H9 (cell line): ENCODE results near the gene HS6ST3. TPM values are rescaled to one million over a fixed set of nuclear protein-coding genes. Genes with fewer than 3 reads are reported as not detected.
A peak's percentile ranks its signal among the peaks of the same experiment; 100 is the strongest.
"Not testable (repeated sequence)": the region's sequence is repeated elsewhere in the genome, so short reads cannot be mapped to it uniquely, and the experiment has no call there.

Experiments used
- DNase-seq: peaks from one replicate; pipeline ENCODE4 v3.0.0-alpha.2; 2017
- H2AFZ ChIP-seq: one replicate; pipeline ENCODE4 v1.6.1; 2013; ENCODE audit warnings: mild to moderate bottlenecking, low read length, control low read depth, moderate library complexity
- H2AK5ac ChIP-seq: 2 replicates; pipeline ENCODE4 v1.6.1; 2013; ENCODE audit warnings: low read length, control low read depth, mixed read lengths; ENCODE audit not compliant: insufficient read length
- H2BK120ac ChIP-seq: one replicate; pipeline ENCODE4 v1.6.1; 2013; ENCODE audit warnings: low read depth, mild to moderate bottlenecking, low read length, control low read depth, inconsistent platforms; ENCODE audit not compliant: poor library complexity, severe bottlenecking
- H2BK12ac ChIP-seq: 2 replicates; pipeline ENCODE4 v1.6.1; 2013; ENCODE audit warnings: low read length, control low read depth, mixed read lengths, low read depth; ENCODE audit not compliant: insufficient read length
- H2BK15ac ChIP-seq: 2 replicates; pipeline ENCODE4 v1.6.1; 2013; ENCODE audit warnings: low read depth, low read length, control low read depth
- H2BK20ac ChIP-seq: one replicate; pipeline ENCODE4 v1.6.1; 2013; ENCODE audit warnings: low read depth, mild to moderate bottlenecking, low read length, control low read depth, inconsistent platforms; ENCODE audit not compliant: poor library complexity, severe bottlenecking
- H2BK5ac ChIP-seq: 2 replicates; pipeline ENCODE4 v1.6.1; 2013; ENCODE audit warnings: low read length, control low read depth, mixed read lengths; ENCODE audit not compliant: insufficient read length
- H3K14ac ChIP-seq: 2 replicates; pipeline ENCODE4 v1.6.1; 2013; ENCODE audit warnings: low read length, control low read depth; ENCODE audit not compliant: insufficient read depth
- H3K18ac ChIP-seq: 2 replicates; pipeline ENCODE4 v1.6.1; 2013; ENCODE audit warnings: low read depth, mild to moderate bottlenecking, mixed read lengths, low read length, control low read depth; ENCODE audit not compliant: insufficient read length
- H3K23ac ChIP-seq: 2 replicates; pipeline ENCODE4 v1.6.1; 2013; ENCODE audit warnings: low read length, control low read depth, mixed read lengths, low read depth; ENCODE audit not compliant: insufficient read length
- H3K23me2 ChIP-seq: 2 replicates; pipeline ENCODE4 v1.6.1; 2013; ENCODE audit warnings: low read depth, mild to moderate bottlenecking, mixed read lengths, low read length, control low read depth; ENCODE audit not compliant: insufficient read length, poor library complexity, severe bottlenecking
- H3K27ac ChIP-seq: 2 replicates; pipeline ENCODE4 v1.5.1; 2013; ENCODE audit warnings: low read length, control low read depth, mixed read lengths, low read depth; ENCODE audit not compliant: insufficient read length
- H3K27me3 ChIP-seq: 2 replicates; pipeline ENCODE4 v1.6.1; 2013; ENCODE audit warnings: low read length, control low read depth, inconsistent platforms; ENCODE audit not compliant: insufficient read depth
- H3K4ac ChIP-seq: 2 replicates; pipeline ENCODE4 v1.6.1; 2013; ENCODE audit warnings: low read depth, mild to moderate bottlenecking, control low read depth, inconsistent platforms, low read length, moderate library complexity
- H3K4me1 ChIP-seq: 2 replicates; pipeline ENCODE4 v1.6.1; 2013; ENCODE audit warnings: low read length, control low read depth, inconsistent platforms; ENCODE audit not compliant: insufficient read depth
- H3K4me2 ChIP-seq: 2 replicates; pipeline ENCODE4 v1.6.1; 2013; ENCODE audit warnings: low read length, control low read depth, mixed read lengths; ENCODE audit not compliant: insufficient read length, insufficient read depth
- H3K56ac ChIP-seq: 2 replicates; pipeline ENCODE4 v1.6.1; 2013; ENCODE audit warnings: low read depth, mild to moderate bottlenecking, mixed read lengths, low read length, control low read depth; ENCODE audit not compliant: insufficient read length
- H3K79me1 ChIP-seq: 2 replicates; pipeline ENCODE4 v1.6.1; 2013; ENCODE audit warnings: low read depth, mild to moderate bottlenecking, moderate library complexity, low read length, control low read depth, inconsistent platforms; ENCODE audit not compliant: insufficient read depth, poor library complexity, severe bottlenecking
- H3K79me2 ChIP-seq: 2 replicates; pipeline ENCODE4 v1.6.1; 2013; ENCODE audit warnings: low read length, control low read depth, inconsistent platforms; ENCODE audit not compliant: insufficient read depth
- H3K9ac ChIP-seq: 2 replicates; pipeline ENCODE4 v1.6.1; 2013; ENCODE audit warnings: low read length, control low read depth, mixed read lengths; ENCODE audit not compliant: insufficient read length; ENCODE audit errors: extremely low read depth
- H3K9me3 ChIP-seq: one replicate; pipeline ENCODE4 v1.6.1; 2013; ENCODE audit warnings: low read depth, low read length, inconsistent platforms; ENCODE audit not compliant: control insufficient read depth
- H3T11ph ChIP-seq: one replicate; pipeline ENCODE4 v1.6.1; 2013; ENCODE audit warnings: mild to moderate bottlenecking, low read length, control low read depth, inconsistent platforms
- H4K20me1 ChIP-seq: one replicate; pipeline ENCODE4 v1.6.1; 2013; ENCODE audit not compliant: control insufficient read depth, insufficient read length, insufficient read depth
- H4K5ac ChIP-seq: 2 replicates; pipeline ENCODE4 v1.6.1; 2013; ENCODE audit warnings: low read depth, mild to moderate bottlenecking, mixed read lengths, low read length, control low read depth; ENCODE audit not compliant: insufficient read length
- H4K8ac ChIP-seq: replicated peaks from 2 replicates; pipeline ENCODE4 v1.6.1; 2013; ENCODE audit warnings: low read length, control low read depth, mixed read lengths, low read depth; ENCODE audit not compliant: insufficient read length
- H4K91ac ChIP-seq: 2 replicates; pipeline ENCODE4 v1.6.1; 2013; ENCODE audit warnings: low read depth, mild to moderate bottlenecking, moderate library complexity, mixed read lengths, low read length, control low read depth; ENCODE audit not compliant: insufficient read length
- H3K27ac Mint-ChIP-seq, 3 experiments: 2 replicates in 2 of 3; 3 replicates in 1 of 3; pipeline ENCODE4 v1.8.0; 2020 to 2021; ENCODE audit warnings: mixed read lengths in 3 of 3, mild to moderate bottlenecking in 1 of 3, moderate library complexity in 1 of 3
- H3K27me3 Mint-ChIP-seq: 2 replicates; pipeline ENCODE4 v1.8.0; 2021; ENCODE audit warnings: low read depth, mild to moderate bottlenecking, moderate library complexity, mixed read lengths
- H3K36me3 Mint-ChIP-seq, 3 experiments: 2 replicates in 2 of 3; 3 replicates in 1 of 3; pipeline ENCODE4 v1.8.0; 2020 to 2021; ENCODE audit warnings: low read depth in 3 of 3, mixed read lengths in 3 of 3; ENCODE audit not compliant: insufficient read depth in 1 of 3
- H3K4me1 Mint-ChIP-seq, 2 experiments: 2 replicates each; pipeline ENCODE4 v1.8.0; 2020; ENCODE audit warnings: mixed read lengths in 2 of 2
- H3K4me3 Mint-ChIP-seq, 2 experiments: 2 replicates in 1 of 2; 3 replicates in 1 of 2; pipeline ENCODE4 v1.8.0; 2020 to 2021; ENCODE audit warnings: mild to moderate bottlenecking in 2 of 2, mixed read lengths in 2 of 2, moderate library complexity in 1 of 2
- H3K9me3 Mint-ChIP-seq, 2 experiments: 2 replicates in 1 of 2; 3 replicates in 1 of 2; pipeline ENCODE4 v1.8.0; 2020; ENCODE audit warnings: mild to moderate bottlenecking in 2 of 2, mixed read lengths in 2 of 2, moderate library complexity in 1 of 2
- WGBS: extraction: QIAGEN DNeasy Blood & Tissue Kit; methylation state at CpG from one replicate; pipeline ENCODE4 v1.1.7; 2013; ENCODE audit warnings: missing lambda C conversion rate, low lambda C conversion rate, mixed read lengths; ENCODE audit not compliant: insufficient read length; ENCODE audit errors: extremely low coverage; 5-methylcytosine and 5-hydroxymethylcytosine counted together
- total RNA-seq: library from RNA; stranded (reverse); gene quantifications from 2 replicates; pipeline ENCODE4 v1.2.1, GENCODE V29; 2021
- TF ChIP-seq, protein P1 (sequence below): fragments of 200-600 bp; sonication (generic); conservative IDR thresholded peaks from 3 replicates; pipeline ENCODE4 v1.8.0; 2021; ENCODE audit warnings: antibody characterized with exemption, mild to moderate bottlenecking

The HS6ST3 gene
- total RNA-seq, 1 experiment from 2014 or later, result 0.44 TPM

GRCh38 chr13:96112936-96113335 lies 23.0 kb downstream of the HS6ST3 start:
- Histone ChIP-seq H3K56ac (no peak overlapping the region), H2BK15ac (no peak overlapping the region), H3K4ac (no peak overlapping the region), H2BK12ac (no peak overlapping the region), H3K4me1 (no peaks in the 10 kb centered on the region), H3K23ac (no peak overlapping the region), H3K14ac (no peak overlapping the region), H3K9ac (no peak overlapping the region), H2BK5ac (no peak overlapping the region), H4K20me1 (no peaks in the 10 kb centered on the region), H3K9me3 (peaks cover 5% of the 10 kb centered on the region), H3K18ac (no peak overlapping the region), H3K27me3 (no peaks in the 10 kb centered on the region), H2AK5ac (no peak overlapping the region), H3K23me2 (no peaks in the 10 kb centered on the region), H3K79me1 (no peaks in the 10 kb centered on the region), H3K79me2 (no peaks in the 10 kb centered on the region), H4K91ac (no peak overlapping the region), H3K4me2 (no peak overlapping the region), H3T11ph (no peak overlapping the region), H3K27ac (no peak overlapping the region), H4K5ac (no peak overlapping the region), H4K8ac (no peak overlapping the region), H2BK120ac (no peak overlapping the region), H2BK20ac (no peak overlapping the region), H2AFZ (no peak overlapping the region)
- Mint-ChIP-seq H3K9me3 (peaks cover 19 to 20% of the 10 kb centered on the region in 2 experiments), H3K27ac (peak overlapping the region in 1 of 3 experiments; percentile 87; a peak in 1 of 7 replicates), H3K4me1 (no peaks in the 10 kb centered on the region), H3K27me3 (no peaks in the 10 kb centered on the region; the same call in 1 of the 2 replicates), H3K4me3 (no peak overlapping the region), H3K36me3 (peaks cover 6 to 22% (median 18%) of the 10 kb centered on the region in 3 experiments)
- WGBS, result no CpG with 5 or more reads among the region's 2 CpGs
- TF ChIP-seq, protein P1, sequence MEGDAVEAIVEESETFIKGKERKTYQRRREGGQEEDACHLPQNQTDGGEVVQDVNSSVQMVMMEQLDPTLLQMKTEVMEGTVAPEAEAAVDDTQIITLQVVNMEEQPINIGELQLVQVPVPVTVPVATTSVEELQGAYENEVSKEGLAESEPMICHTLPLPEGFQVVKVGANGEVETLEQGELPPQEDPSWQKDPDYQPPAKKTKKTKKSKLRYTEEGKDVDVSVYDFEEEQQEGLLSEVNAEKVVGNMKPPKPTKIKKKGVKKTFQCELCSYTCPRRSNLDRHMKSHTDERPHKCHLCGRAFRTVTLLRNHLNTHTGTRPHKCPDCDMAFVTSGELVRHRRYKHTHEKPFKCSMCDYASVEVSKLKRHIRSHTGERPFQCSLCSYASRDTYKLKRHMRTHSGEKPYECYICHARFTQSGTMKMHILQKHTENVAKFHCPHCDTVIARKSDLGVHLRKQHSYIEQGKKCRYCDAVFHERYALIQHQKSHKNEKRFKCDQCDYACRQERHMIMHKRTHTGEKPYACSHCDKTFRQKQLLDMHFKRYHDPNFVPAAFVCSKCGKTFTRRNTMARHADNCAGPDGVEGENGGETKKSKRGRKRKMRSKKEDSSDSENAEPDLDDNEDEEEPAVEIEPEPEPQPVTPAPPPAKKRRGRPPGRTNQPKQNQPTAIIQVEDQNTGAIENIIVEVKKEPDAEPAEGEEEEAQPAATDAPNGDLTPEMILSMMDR, result no peak
- DNase-seq, result no peak

DNA sequence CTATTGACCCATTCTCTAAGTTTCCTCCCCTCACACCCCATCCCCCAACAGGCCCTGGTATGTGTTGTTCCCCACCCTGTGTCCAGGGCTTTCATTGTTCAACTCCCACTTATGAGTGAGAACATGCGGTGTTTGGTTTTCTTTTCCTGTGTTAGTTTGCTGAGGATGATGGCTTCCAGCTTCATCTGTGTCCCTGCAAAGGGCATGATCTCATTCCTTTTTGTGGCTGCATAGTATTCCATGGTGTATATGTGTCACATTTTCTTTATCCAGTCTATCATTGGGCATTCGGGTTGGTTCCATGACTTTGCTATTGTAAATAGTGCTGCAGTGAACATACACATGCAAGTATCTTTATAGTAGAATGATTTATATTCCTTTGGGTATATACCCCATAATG lies 25.5 kb downstream of the HS6ST3 start:
- not testable (repeated sequence) for H2AK5ac ChIP-seq, H3K4me2 ChIP-seq, H3K4me1 Mint-ChIP-seq, H2BK15ac ChIP-seq, H2AFZ ChIP-seq, H3K27ac Mint-ChIP-seq, DNase-seq, H2BK12ac ChIP-seq, H2BK20ac ChIP-seq, H3K27me3 ChIP-seq, H3T11ph ChIP-seq, H3K23me2 ChIP-seq, H3K14ac ChIP-seq, H2BK120ac ChIP-seq, H4K8ac ChIP-seq, H3K27me3 Mint-ChIP-seq, H4K20me1 ChIP-seq, H3K18ac ChIP-seq, H4K5ac ChIP-seq, H3K36me3 Mint-ChIP-seq, H3K27ac ChIP-seq, H2BK5ac ChIP-seq, H4K91ac ChIP-seq, H3K4ac ChIP-seq, H3K4me3 Mint-ChIP-seq, H3K56ac ChIP-seq, H3K9me3 Mint-ChIP-seq, H3K9me3 ChIP-seq, H3K23ac ChIP-seq, H3K4me1 ChIP-seq, H3K79me2 ChIP-seq, H3K9ac ChIP-seq, H3K79me1 ChIP-seq
- no CpG with 5 or more reads among the region's 2 CpGs for WGBS
